HG02623 (cell line): Measurements from ENCODE around the gene MAN2B1.
"Not testable (repeated sequence)": the region's sequence is repeated elsewhere in the genome, so short reads cannot be mapped to it uniquely, and the experiment has no call there.

Source experiments
- ATAC-seq: cut with Tn5 transposase; IDR thresholded peaks from one replicate; pipeline ENCODE4 v1.9.1; 2021; ENCODE audit warnings: moderate library complexity; ENCODE audit not compliant: unreplicated experiment

Gene MAN2B1

GRCh38 chr19:12689581-12690216 lies 23.2 kb upstream of the MAN2B1 start:
- ATAC-seq = no peak

GRCh38 chr19:12689012-12689411 lies 22.5 kb upstream of the MAN2B1 start:
- no peak for ATAC-seq

- ATAC-seq = no peak
Measured at GRCh38 chr19:12687496-12688196, 21.1 kb upstream of the MAN2B1 start, which contains the start of gene GNG14. Gene GNG14 (plus strand): TSS chr19:12687998. CDS start chr19:12688049, 51 bp downstream.

- no peak for ATAC-seq
Measured at GRCh38 chr19:12685831-12686230, 19.3 kb upstream of the MAN2B1 start.

- peak; percentile 64 for ATAC-seq
Measured at GRCh38 chr19:12681074-12681987, 14.8 kb upstream of the MAN2B1 start, which contains the start of gene DHPS. Gene DHPS (minus strand): TSS chr19:12681880. CDS start chr19:12681766, 114 bp downstream.

- ATAC-seq = no peak
Measured at GRCh38 chr19:12680034-12680433, 13.5 kb upstream of the MAN2B1 start.

GRCh38 chr19:12678039-12678438 lies 11.5 kb upstream of the MAN2B1 start:
- not testable (repeated sequence) for ATAC-seq

GRCh38 chr19:12676928-12677327 lies 10.4 kb upstream of the MAN2B1 start:
- ATAC-seq = no peak

GRCh38 chr19:12676384-12676792 lies 9.8 kb upstream of the MAN2B1 start:
- no peak for ATAC-seq

GRCh38 chr19:12675940-12676339 lies 9.4 kb upstream of the MAN2B1 start:
- no peak for ATAC-seq

- ATAC-seq = no peak
Measured at GRCh38 chr19:12675399-12675798, 8.9 kb upstream of the MAN2B1 start.

- ATAC-seq = no peak
Measured at GRCh38 chr19:12672744-12673143, 6.2 kb upstream of the MAN2B1 start.

GRCh38 chr19:12670159-12670928 lies 3.8 kb upstream of the MAN2B1 start:
- ATAC-seq = no peak

GRCh38 chr19:12669270-12670158 lies 3.0 kb upstream of the MAN2B1 start:
- no peak for ATAC-seq

GRCh38 chr19:12668932-12669269 lies 2.4 kb upstream of the MAN2B1 start:
- no peak for ATAC-seq

GRCh38 chr19:12668346-12668745 lies 1.8 kb upstream of the MAN2B1 start:
- no peak for ATAC-seq

GRCh38 chr19:12667731-12668302 lies 1.3 kb upstream of the MAN2B1 start:
- ATAC-seq = no peak

- ATAC-seq = no peak
Measured at GRCh38 chr19:12665671-12666264, 774 bp downstream of the MAN2B1 start.

- ATAC-seq = no peak
Measured at GRCh38 chr19:12665281-12665573, 1.3 kb downstream of the MAN2B1 start.
